PC-3 (cell line): Measurements from ENCODE around the gene TOX4.

Experiments
- CTCF ChIP-seq: fragments of 300-600 bp; sonication (generic); conservative IDR thresholded peaks from 2 replicates; pipeline ENCODE4 v1.5.1; 2017; ENCODE audit warnings: antibody characterized with exemption, low read depth, mild to moderate bottlenecking, low read length
- EZH2 ChIP-seq: fragments of 300-600 bp; sonication (generic); IDR thresholded peaks from one replicate; pipeline ENCODE4 v1.6.1; 2017; ENCODE audit warnings: antibody characterized with exemption, mild to moderate bottlenecking, low read length; ENCODE audit not compliant: unreplicated experiment

DNA sequence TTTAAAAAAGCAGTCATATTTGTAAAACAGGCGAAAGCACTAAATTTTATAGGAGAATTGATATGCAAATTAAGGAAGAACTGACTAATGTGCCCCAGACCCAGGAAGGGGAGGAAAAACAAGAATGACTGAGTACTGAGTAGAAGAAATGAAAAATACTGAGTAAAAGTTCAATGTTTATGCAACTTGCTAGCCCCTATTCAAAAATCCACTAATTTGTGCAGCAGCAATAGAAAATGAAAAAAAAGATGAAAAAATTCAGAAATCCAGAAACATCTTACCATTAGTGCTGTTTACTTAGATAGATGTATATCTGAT lies 27.1 kb upstream of the TOX4 start:
- TF ChIP-seq CTCF: no peak
- no peak for TF ChIP-seq EZH2
